Activated gamma-delta T cell (primary cell): ENCODE results near the gene RAD51B.
"Not testable (repeated sequence)": the region's sequence is repeated elsewhere in the genome, so short reads cannot be mapped to it uniquely, and the experiment has no call there.

Experiments used
- DNase-seq: peaks from one replicate; lab custom pipeline; 2025; lab: John Stamatoyannopoulos, UW

Gene RAD51B

DNA sequence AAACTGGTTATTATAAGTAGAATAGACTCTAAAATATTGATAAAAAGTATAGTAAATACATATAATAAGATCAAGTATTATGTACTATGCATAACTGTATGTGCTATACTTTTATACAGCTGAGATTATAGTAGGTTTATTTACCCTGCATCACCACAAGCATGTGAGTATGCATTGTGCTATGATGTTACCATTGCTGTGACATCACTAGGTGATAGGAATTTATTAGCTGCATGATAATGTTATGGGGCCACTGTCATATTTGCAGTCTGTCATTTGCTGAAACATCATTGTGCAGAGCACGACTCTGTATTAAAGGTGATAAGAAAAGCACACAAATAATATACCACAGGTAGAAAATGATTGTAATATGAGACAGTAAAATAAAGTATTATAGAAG lies 587.7 kb downstream of the RAD51B start:
- no peak for DNase-seq

DNA sequence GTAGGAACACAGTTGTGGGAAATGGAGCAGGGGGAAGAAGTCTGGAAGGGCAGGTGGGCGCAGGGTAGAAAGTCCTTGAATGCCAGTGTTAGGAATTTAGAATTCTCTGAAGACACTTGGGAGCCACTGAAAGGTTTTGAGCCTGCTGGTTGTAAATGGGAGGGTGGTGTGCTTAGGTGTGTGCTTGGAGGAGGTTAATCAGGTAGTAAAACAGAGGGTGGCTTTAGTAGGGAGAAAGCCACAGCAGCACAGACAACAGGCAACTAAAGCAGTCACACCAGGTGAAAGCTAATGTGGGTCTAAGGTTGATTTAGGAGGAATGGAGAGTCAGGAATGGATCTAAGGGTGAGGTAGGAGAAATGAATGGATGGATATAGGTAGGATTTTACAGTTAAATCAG lies 588.2 kb downstream of the RAD51B start:
- no peak for DNase-seq

DNA sequence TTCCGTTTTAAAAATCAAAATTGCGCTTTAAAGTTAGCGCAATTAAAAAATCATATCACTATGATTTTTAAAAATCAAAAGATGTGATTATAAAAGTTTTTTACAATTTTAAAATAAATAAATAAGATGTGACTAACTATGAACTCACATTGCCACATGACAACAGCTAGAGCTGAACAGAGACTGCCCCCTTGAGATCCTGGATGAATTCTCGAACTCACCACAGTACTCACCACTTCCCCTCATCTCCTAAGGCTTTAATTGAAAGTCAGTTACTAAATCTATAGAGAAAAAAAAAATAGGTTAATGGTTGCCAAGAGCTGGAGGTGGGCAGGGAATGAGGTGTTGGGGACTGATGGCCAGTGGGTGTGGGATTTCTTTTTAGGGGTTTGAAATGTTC lies 589.1 kb downstream of the RAD51B start:
- DNase-seq = no peak

DNA sequence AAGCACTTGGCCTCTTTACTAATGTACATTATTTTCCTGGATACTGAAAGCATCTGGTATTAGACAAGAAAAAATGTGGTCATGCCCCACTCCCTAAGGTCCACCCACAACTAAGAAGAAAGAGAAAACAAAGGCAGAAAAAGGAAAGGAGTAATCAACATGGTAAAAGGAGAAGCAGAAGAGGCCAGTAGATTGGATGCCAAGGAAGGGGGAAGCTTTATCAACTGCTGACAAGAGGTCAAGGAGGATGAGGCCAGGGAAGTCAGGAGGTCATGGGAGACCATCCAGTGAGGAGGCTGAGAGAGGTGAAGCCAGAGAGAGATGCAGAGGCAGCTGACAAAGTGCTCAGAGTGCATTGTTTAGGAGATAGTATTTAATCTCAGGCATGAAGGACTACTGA lies 589.8 kb downstream of the RAD51B start:
- no peak for DNase-seq

DNA sequence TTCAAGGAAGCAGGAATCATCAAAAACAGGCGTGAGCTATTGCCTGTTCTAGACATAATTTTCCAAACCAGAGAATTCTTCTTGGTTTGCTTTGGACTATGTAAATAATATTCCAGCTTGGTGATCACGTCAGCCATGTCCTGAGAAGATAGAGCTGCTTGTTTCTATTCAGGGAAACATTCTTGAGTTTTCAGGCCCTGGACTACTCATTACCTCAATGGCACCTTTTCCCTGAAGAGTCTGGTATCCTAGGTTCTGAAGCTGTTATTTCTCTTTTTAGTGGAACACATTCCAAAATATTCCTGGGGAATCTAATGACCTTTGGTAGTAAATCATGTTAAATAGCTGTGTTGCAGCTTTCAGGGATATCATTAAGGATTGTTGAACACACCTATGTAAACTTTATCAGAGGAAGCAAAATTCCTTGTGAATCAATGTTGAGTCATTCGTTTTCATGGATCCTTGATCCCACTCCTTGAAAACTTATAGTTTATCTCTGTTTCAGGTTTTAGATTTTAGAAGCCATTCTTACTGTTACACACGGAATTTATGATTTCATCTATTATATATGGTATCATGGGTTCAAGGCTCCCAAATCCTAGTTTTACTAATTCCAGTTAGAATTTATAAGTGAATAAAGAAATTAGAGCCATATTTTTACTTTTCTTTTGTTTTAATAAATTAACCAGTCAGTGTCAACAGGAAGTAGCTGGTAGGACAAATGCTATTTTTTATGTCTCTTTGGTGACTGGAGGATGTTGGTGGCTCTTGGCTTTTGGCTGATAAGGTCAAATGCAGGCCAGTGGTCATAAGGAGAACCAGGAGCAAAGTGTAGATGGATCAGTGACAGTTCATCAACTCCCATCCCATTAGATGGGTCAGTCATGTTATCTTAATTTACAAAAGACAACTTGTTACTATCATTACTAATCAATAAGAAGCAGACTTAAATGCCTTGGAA lies 593.2 kb downstream of the RAD51B start:
- DNase-seq = no peak

DNA sequence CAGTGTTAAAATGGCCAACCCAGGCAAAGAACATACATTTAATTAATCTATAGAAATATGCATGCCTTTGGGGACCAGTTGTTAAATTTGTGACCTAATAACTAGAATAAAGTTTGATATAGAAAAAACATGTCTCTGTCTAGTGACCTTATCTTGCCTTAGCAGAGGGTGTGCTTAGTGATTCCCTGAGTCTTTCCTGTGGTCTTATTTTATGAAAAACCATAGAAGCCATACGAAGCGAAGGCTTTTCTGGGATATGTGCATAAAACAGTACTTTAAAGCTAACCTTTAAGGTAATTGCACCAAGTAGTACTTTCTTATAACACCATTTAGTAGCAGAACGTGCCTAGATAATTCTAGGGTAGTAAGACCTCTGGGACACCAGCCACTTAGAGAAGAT lies 593.9 kb downstream of the RAD51B start:
- no peak for DNase-seq

DNA sequence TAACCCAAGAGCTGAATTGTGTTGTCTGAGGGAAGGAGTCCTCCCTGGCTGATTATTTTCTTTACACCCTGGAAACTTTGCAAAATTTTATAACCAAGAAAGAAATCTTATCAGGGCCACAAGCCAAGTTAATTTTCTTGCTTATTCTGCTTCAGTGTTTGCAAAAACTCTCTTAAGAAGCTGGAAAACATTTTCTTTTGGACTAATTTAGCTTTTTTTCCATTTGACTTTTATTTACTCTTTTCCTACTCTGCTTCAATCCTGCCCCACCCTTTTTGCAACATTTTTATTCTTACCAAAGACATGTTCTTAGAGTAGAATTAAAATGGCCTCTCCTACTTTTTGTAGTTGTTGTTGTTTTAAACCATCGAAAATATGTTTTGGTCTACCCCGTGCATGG lies 594.5 kb downstream of the RAD51B start:
- DNase-seq = no peak

DNA sequence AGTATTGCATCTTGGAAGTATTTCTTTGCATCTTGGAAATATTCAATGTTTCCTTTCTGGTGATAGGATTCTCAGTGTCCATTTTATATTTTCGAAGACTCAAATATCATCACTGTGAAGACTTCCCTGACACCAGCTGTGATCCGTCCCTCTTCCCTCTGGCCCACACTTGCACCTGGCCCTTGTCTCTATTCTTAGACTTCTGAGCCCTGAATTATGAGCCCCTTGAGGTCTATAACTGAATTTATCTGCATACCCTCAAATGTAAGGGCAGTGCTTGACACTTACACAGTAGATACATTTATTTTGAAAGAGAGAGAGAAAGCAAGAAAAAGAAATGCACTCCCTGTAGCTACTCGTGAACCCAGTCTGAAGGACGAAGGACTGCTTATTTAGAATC lies 596.6 kb downstream of the RAD51B start:
- DNase-seq = no peak

DNA sequence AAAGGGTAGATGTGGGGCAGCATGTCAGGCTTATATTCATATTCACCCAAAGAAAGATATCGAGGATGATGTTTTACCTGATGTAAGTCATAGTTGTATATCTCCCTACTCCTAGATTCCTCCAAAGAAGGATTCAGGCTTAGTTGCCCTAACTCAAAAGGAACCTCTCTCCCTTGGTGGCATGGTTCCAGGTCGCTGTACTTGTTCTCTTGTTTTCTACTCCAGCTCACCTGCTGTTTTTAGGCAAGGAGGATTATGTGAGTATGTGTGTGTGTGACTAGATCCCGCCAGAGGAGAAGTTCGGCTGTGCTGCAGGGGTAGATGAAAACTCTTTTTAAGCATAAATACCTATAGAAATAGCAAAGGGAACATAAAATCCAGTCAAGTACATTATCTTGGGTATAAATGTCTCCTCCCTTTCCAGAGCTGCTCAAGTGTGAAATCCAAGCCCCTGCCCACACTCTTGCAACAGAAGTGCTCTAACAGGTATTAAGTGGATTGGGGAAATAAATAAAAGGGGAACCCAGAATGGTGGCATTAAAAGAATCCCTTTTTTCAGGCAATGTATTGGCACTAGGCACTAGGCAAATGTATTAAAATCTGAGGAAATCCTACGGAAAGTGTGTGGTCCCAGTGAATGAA lies 597.6 kb downstream of the RAD51B start:
- no peak for DNase-seq

DNA sequence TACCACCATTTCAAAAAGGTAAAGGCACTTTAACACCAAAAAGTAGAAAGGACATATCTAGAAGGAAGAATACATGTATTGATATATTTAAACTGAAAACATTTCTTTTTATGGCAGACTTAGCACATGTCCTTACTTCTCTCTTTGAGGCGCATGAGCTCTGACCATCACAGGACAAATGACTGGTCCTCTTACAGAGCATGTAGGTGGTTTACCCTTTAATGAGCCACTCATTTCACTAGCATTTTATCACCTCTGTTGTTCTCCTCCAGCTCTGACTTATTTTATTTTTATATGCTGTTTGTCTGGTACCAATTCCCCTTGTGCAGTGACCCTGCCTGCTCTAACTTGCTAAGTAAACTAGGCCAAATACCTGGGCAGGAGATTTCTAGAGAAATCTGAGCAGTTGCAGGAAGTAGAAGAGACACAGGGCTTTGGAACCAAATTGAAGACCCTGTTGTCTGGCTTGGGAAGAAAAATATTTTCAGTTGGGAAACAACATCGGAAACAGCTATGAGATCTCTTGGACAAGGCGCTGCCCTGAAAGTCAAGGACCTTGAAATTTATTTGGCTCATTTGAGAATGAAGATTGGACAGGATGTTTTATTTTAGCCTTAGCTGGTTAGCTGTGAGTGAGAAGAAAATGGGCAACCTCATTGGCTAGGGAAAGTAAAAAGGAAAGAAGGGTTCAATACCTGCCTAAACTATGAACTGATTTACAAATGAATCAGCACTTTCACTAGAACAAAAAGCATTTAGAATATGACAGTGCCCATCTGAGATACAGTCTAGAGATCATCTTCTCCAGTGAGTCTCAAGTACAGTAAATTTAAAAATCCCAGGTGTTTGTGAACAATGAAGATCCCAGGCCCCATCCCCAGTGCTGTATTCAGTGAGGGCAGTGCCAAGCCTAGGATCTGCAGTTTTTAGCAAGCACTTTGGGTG lies 598.9 kb downstream of the RAD51B start:
- no peak for DNase-seq

DNA sequence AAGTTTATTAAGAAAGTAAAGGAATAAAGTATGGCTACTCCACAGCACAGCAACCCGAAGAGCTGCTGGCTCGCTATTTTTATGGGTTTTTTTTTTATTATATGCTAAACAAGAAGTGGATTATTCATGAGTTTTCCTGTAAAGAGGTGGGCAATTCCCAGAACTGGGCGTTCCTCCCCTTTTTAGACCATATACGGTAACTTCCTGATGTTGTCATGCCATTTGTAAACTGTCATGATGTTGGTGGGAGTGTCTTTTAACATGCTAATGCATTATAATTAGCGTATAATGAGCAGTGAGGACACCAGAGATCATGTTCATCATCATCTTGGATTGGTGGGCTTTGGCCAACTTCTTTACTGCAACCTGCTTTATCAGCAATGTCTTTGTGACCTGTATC lies 600.8 kb downstream of the RAD51B start:
- DNase-seq = no peak

DNA sequence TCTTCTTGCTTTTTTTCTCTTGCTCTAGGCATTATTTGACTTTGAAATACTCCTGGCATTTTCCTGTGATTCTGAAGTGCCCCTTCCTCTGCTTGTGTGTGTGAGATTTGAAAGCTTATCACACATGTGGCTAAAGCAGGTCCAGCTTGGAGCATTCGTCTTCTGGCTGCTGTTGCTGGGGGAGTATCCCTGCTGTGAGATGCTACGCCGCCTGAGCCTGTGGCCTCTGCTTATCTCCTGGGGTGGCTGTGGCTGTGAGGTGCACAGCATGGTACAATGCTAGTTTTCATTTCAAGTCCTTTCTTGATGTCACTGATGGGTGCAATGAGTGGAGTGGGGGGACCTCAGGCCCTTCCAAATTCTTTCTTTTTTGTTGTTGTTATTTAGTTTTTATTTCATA lies 601.5 kb downstream of the RAD51B start:
- no peak for DNase-seq

DNA sequence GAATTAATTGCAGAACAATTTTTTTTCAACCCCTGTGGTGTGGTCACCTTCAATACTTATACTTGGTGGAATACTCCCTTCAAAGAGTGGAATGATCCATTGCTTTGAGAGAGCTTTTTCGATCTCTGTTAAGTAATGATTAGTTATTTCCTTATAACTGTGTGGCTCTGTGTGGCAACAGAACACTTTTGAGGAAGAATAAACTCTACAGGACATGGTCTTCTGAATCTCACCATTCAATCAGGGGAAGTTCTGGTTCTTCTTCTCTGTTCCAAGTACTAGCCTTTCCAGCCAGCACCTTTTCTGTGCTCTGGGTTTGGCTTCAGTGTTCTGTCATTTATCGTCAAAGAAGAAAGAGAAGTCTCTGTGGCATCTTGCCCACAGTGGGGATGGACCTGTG lies 604.1 kb downstream of the RAD51B start:
- DNase-seq = no peak

DNA sequence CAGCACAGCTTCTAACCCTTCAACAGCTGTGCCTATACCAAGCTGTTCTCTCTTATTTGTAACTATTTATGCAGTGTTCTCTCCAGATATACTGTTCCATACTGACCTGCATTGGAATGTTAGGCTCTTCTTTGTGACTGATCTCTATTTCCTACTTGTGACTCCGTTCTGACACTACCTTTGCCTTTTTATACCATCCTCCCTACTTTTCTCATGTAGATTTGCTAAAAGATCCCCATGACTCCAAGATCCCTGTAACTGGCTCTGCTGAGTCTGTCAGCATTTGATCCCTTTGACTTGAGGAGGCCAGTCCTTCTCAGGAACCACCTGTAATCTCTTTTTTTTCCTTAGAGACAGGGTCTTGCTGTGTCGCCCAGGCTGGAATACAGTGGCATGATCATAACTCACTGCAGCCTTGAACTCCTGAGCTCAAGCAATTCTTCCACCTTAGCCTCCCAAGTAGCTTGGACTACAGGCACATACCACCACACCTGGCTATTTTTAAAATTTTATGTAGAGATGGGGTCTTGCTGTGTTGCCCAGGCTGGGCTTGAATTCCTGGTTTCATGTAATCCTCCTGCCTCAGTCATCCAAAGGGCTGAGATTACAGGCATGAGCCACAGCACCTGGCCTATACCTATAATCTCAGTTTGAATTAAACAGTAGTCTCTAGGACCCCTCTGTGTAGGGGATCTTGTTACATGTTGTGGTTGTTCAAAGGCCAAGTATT lies 605.0 kb downstream of the RAD51B start:
- DNase-seq = no peak

DNA sequence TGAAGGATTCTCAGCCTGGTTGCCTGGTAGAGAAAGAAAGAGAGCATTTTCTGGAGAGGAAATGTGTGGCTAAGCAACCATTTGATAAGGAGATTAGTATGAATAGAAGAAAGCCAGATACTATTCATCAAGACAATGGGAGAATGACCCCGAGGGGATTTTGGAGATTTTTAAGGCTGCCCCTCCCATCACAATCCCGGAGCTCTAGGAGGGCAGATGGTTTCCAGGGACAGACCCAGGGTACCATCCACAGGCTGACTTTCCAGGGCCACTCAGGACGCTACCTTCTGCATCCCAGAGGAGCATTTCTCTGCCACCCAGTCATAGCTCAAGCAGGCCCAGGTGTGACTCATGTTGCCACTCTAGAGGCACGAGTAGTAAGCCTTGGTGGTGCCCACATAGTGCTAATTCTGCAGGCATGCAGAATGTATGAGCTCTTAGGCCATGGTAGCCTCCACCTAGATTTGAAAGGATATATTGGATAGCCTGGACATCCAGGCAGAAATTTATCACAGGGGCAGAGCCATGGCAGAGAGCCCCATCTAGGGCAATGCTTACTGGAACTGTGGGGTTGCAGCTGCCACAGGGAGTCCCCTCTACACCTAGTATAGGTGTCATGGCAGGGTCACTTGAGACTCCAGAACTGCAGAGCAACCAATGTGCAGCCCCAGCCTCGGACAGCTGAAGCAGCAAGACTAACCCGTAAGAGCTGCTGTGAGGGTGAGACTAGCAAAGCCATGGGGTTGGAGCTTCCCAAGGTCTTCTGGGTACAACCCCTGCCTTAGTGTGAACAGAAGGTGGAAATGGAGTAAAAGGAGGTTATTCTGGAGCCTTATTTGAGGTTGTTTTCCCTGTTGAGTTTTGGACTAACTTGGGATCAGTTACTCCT lies 607.3 kb downstream of the RAD51B start:
- no peak for DNase-seq

DNA sequence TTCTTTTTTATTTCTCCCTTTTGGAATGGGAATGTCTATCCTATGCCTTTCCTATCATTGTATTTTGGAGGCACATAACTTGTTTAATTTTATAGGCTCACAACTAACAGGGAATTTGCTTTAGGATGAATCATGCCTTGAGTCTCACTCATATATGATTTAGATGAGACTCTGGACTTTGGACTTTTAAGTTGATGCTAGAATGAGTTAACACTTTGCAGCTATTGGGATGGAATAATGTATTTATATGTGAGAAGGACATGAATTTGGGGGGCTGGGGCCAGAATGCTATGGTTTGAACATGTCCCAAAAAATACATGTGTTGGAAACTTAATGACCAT lies 607.9 kb downstream of the RAD51B start:
- no peak for DNase-seq

DNA sequence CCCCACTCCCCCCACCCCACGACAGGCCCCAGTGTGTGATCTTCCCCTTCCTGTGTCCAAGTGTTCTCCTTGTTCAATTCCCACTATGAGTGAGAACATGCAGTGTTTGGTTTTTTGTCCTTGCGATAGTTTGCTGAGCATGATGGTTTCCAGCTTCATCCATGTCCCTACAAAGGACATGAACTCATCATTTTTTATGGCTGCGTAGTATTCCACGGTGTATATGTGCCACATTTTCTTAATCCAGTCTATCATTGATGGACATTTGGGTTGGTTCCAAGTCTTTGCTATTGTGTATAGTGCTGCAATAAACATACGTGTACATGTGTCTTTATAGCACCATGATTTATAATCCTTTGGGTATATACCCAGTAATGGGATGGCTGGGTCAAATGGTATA lies 609.3 kb downstream of the RAD51B start:
- DNase-seq = not testable (repeated sequence)

DNA sequence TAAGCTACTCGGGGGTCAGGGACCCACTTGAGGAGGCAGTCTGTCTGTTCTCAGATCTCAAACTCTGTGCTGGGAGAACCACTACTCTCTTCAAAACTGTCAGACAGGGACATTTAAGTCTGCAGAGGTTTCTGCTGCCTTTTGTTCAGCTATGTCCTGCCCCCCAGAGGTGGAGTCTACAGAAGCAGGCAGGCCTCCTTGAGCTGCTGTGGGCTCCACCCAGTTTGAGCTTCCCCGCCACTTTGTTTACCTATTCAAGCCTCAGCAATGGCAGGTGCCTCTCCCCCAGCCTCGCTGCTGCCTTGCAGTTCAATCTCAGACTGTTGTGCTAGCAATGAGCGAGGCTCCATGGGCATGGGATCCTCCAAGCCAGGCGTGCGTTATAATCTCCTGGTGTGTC lies 614.6 kb downstream of the RAD51B start:
- not testable (repeated sequence) for DNase-seq

DNA sequence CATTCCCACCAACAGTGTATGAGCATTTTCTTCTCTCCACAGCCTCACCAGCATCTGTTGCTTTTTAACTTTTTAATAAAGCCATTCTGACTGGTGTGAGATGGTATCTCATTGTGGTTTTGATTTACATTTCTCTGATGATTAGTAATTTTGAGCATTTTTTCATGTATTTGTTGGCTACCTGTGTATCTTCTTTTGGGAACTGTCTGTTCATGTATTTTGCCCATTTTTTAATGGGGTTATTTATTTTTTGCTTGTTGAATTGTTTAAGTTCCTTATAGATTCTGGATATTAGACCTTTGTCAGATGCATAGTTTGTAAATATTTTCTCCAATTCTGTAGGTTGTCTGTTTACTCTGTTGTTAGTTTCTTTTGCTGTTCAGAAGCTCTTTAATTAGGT lies 616.1 kb downstream of the RAD51B start:
- not testable (repeated sequence) for DNase-seq

DNA sequence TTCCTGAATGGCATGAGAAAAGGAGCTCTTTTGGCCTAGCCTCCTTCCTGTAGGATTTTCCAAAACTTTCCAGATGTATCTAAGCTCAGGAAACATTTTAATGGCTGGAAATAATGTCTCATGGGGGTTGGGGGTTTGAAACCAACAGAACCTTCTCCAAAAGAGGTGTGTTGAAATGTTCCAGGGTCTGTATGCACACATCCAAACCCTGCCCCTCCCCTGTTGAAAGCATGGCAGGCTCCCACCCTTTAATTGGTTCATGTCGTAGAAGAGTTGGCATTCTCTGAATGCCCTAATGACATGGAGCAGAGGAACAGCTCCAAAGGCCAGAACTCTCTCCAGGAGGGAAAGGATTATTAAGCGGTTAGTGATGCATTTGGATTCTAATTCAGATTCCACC lies 620.1 kb downstream of the RAD51B start:
- no peak for DNase-seq

DNA sequence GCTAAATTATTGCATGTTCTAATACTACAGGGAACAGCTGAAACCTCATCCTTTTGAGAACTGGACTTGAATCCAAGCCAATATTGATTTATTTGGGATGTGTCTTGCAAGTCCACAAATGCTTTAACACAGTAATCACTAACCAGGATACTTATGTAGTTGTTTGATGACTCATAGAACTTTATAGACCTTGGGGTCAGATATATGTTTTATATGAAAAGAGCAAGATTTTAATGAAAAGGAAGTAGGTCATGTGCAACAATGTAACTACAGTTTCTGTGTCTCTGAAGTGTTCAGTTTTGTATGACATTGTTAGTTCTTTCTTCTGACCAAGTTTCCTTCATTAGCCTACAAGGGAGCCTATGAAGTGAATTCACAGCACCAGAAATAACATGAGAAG lies 621.2 kb downstream of the RAD51B start:
- no peak for DNase-seq
